NCI-H1417 (cell line): ENCODE measurements around the gene SART1.
"Not testable (repeated sequence)": the region's sequence is repeated elsewhere in the genome, so short reads cannot be mapped to it uniquely, and the experiment has no call there.

ENCODE experiments used
- DNase-seq, 3 experiments: peaks; one replicate each; lab custom pipeline; 2025; lab: John Stamatoyannopoulos, UW

SART1 gene

DNA sequence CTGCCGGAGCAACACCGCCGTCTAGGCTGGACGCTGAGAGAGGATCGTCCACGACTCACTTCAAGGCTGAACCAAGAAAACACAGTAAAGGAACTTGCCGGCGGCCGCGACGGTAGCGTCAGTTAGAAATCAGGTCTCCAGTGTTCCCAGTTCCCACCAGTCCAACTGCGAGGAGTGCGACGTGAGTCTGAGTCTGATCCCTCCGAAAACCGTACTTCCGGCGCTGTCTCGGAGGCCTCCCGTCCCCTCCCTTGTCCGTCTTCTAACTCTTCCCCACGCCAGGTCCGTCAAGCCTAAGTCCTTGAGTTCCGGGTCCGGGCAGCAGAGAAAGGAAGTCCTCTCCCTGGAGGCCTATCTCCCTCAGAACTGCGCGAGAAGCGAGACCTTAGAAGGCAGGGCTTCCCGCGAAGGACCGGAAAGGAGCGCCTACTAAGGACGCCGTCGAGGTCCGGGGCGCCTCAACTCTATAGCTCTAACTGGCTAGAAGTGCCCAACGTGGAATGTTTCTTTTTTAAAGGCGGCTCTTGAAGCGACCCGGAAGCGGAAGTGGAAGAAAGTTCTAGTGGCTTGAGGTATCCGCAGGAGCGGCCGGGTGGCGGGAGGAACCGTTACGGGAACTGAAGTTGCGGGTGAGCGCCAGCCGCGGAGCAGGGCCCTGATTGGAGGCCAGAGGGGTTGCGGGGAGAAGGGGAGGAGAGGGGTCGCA lies 40.6 kb downstream of the SART1 start, which contains the start of the genes BANF1 and EIF1AD:
BANF1 (plus strand) TSS at position 562 of the 706 bp plus-strand sequence. CDS start 748 bp downstream, outside the sequence.
EIF1AD (minus strand) TSS at position 216 of the 706 bp plus-strand sequence. CDS start 1,768 bp downstream, outside the sequence.
- DNase-seq, result peak; percentile 94 to 100 (median 100)

DNA sequence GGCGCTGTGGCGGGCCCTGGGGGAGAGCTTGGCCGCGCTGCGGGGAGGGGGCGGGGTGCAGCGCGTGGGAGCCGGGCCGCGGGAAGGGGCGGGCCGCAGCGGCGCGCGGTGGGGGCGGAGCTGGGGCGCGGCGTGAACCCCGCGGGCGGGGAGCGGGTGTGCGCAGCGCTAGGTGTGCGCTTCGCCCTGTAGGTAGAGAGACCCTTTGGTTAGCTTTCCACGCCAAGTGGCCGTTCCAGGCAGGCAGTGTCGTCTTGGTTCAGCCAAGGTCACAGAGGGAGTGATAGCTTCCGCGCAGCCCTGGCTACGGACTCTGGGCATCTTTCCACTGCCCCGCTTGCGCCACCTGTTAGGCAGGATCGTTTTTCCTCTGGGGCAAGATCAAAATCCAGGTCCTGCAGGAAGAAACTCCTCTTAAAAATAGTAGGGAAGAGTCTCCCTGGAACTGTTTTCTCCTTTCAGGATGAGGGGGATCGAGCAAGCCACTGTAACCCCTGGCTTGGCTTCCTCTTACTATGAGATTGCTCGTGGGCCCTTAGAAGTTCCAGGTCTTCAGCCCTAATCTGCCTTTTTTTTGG lies 41.2 kb downstream of the SART1 start:
- DNase-seq, result peak in 1 of 3 experiments; percentile 53

DNA sequence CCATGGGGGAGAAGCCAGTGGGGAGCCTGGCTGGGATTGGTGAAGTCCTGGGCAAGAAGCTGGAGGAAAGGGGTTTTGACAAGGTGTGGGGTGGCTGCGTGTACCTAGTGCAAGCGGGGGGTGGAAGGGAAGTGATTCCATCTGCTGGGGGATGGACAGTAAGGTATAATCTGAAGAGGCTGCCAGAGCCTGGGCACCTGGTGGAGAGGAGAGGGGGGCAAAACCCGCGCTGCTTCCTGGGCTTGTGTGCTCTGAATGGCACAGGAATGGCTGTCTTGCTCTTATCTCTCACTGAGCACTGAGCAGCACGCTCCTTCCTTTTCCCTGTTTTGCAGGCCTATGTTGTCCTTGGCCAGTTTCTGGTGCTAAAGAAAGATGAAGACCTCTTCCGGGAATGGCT lies 41.8 kb downstream of the SART1 start:
- peak in 1 of 3 experiments; percentile 42 for DNase-seq

DNA sequence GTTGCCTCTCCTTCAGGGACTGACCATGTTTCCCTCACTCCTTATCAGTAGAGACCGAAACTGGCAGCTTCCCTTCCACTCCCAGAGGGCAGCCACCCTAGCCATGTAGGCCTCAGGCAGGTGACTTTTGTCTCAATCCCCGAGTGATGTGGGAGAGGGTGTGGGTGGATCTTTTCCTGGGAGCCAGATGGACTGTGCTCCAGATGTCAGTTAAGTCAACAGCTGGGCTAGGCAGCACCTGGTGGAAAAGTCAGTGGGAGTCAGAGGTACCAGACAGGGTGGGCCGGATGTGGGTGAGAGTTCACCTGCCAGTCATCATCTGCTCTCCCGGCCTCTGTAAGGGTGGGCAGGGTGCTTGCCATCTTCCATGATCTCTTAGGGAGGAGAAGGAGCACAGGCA lies 42.7 kb downstream of the SART1 start:
- DNase-seq, result no peak

DNA sequence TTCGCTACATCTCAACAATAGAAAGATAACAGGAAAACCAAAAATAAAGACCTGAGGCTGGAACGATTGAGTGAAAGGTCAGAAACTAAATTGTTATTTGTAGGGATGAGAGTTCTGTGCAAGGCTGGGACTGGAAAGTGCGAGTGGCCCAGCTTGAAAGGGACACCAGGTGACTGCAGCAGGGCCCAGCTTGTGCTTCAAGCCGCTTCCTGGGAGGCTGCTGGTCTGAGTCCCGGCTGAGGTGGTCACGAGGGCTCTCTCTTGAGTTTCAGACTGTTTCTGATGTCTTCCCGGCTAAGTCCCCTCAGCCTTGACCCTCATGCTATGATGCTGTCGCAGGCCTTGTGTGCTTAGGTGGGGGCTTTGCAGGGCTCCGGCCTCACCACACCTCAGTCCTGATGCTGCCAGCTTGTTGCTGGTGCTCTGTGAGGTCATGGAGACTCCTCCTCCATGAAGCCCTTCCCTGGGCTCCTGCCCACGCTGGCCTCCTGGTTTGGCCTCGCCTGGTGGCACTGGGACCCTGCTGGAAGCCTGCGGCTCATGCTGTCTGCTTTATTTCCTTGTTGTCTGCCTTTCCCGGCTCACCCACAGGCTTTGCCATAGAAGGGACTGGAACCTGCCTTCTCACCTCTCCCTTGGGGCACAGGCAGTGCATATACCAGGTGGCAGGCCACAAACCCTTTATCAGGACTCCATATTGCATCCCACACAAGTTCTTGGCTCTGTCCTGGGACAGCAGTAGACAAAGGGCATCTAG lies 44.8 kb downstream of the SART1 start:
- no peak for DNase-seq

DNA sequence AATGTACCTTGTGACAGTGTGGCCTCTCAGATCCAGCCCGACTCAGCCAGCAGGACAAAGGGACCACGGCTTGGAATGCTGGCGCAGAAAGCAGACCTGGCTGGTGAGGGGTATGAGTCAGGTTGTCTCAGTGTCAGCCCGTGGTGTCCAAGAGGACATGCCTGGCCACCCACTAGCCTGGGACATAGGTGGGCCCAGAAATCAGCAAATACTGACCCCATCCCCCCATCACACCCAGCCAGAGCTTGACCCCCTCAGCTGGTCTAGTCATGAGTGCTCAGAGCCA lies 45.3 kb downstream of the SART1 start:
- DNase-seq, result no peak

DNA sequence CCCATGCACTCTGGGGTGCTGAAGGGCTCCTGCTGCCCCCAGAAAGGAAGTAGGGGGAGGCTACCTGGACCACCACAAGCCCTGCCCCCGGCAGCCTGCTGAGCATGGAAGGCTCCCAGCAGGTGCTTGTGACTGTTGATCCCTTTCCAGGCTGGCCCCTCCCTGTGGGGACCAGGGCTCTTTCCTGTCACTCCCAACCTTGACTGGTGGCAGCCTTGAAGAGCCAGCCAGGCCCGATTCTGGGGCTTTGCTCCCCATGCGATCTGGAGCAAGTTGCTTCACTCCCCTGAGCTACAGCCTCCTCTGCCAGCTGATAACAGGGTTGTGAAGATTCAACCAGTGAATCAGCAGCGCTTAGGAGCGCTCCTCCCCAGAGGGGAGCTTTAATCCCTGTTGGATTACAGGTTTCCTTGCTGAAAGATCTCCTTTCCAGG lies 45.7 kb downstream of the SART1 start:
- no peak for DNase-seq

DNA sequence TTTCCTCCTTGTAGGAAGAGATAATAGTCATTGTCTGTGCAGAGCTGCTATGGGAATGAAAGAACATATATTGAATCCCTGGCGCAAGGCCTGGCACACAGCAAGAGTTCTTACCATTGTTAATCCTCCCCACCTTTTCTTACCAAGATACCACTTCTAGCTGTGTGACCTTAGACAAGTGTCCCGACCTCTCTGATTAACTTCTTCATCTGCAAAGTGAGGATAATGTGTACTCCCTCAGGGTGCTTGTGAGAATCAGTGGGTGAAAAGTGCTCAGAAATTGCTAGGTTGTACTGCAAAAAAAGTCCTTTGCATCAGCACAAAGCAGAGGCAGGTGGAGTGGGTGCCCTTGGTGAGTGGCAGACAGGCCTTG lies 46.5 kb downstream of the SART1 start:
- DNase-seq, result no peak

DNA sequence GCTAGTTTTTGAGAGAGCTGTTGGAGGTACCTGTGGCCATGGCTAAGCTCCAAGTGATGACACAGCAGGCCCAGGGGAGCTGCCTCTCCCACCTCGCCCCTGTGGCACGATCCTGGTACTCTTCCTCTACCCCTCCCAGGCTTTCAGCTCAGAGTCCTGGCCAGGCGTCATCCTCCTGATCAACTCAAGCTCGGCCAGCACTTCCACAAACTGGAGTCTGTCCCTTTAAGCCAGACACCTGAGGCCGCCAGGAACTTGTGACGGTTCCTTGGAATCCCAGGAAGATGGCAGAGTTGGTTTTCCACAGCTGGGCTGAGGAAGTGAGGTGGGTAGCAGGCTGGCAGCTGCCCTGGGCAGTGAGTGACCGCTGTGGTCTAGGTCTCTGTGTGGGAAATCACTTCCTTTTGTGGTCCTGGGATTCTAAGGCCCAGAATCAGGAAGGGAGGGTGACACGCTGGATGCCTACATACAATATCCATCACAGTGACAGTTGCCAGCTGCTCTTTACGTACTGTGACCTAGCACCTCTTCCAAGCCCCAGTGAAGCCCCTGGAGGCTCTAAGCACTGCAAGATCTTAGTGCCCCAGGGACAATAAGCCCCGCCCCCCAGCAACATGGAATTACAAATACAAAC lies 47.1 kb downstream of the SART1 start:
- DNase-seq, result no peak

DNA sequence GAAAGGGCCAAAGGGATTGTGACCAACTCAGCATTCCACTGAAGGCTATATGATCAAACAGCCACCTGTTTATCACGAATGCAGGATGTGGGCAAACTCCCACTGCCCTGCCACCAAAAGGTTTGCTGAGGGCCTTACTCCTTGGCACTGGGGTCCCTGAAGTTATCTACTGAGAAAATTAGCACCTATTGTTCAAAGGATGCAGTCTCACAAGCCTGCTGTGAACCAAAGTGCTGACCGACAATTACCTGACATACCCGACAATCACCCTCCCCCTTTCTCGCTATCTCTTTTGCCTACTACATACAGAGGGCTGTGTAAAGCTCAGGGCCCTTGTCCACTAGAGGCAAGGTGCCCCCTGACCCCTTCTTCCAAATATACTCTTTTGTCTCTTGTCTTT lies 48.5 kb downstream of the SART1 start:
- not testable (repeated sequence) for DNase-seq

DNA sequence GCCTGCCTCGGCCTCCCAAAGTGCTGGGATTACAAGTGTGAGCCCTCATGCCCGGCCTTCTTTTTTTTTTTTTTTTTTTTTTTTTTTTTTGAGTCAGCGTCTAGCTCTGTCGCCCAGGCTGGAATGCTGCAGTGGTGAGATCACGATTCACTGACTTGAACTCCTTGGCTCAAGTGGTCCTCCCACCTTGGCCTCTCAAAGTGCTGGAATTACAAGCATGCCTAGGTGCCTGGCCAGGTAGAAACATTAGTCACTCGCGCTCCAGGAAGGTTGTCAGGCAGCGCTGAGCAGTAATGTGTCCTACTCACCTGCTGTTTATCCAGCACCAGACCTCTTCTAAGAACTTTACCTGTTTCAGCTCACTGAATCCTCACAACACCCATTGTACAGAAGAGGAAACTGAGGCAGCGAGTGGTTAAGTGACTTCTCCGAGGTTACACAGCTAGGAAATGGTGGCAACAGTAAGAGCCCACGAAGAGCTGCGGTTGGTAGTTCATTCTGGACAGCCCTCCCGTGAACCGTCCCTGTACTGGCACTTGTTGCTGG lies 49.8 kb downstream of the SART1 start:
- DNase-seq, result no peak

DNA sequence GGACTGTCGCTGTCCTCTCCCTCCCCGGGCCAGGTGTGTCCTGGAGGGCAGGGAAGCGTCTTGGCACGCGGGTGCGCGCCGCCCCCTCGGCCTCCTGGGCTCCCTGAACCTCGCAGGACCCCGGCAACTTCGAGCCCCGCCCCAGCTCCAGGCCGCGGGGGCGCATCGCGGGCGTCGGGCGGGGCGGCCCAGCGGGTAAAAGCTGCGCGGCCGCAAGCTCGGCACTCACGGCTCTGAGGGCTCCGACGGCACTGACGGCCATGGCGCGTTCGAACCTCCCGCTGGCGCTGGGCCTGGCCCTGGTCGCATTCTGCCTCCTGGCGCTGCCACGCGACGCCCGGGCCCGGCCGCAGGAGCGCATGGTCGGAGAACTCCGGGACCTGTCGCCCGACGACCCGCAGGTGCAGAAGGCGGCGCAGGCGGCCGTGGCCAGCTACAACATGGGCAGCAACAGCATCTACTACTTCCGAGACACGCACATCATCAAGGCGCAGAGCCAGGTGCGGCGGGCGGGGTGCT lies 50.3 kb downstream of the SART1 start, which contains the start of gene CST6:
CST6 (plus strand) TSS at position 224 of the 519 bp plus-strand sequence; CDS start at position 261, 37 bp downstream.
- peak in 2 of 3 experiments; percentile 42 to 45 for DNase-seq

DNA sequence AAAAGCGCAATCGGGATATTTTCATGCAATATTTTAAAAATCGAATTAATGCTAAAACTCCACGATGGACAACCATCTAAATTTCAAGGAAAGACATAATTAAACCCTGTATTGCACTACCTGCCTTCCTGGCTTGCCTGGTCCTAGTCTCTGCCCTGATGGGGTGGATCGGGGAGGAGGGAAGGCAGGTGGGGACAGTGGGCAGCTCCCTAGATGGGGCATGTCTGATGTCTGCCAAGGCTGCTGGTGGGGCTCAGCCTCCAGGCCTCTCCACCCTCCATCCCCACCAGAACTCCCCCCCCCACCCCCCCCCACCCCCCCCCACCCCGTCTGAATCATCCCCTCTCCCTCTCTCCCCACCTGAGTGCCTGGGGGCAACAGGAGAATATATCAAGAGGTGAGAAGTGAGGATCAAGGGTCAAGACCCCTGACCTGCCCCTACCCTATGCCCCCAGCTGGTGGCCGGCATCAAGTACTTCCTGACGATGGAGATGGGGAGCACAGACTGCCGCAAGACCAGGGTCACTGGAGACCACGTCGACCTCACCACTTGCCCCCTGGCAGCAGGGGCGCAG lies 50.9 kb downstream of the SART1 start:
- DNase-seq, result no peak

DNA sequence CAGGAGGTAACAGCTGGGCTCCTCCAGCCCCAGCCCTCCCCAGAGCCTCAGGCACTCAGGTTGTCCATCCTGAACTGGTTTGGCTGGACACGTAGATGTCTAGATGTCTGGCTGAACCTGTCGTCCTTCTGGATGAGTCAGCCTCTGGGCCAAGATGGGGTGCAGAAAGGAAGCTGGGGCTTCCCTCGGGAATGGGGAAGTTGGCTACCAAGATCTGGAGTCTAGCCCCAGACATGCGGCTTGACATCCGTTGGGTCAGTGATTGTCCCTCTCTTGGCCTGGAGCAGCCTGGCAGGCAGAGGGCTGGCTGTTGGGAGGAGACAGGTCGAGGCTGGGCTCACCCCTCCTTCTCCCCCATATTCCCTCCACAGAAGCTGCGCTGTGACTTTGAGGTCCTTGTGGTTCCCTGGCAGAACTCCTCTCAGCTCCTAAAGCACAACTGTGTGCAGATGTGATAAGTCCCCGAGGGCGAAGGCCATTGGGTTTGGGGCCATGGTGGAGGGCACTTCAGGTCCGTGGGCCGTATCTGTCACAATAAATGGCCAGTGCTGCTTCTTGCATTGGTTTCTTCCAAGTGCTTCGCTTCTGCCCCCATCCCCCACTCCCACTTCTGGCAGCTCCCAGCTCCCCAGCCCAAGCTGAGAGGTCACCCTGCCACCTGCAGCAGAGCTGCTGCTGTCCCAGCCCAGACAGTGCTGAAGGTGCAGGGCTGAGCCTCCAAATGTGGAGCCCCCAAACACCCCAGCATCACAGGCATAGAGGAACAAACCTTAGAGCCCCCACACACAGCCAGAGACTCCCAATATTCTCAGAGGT lies 51.6 kb downstream of the SART1 start:
- DNase-seq, result no peak

DNA sequence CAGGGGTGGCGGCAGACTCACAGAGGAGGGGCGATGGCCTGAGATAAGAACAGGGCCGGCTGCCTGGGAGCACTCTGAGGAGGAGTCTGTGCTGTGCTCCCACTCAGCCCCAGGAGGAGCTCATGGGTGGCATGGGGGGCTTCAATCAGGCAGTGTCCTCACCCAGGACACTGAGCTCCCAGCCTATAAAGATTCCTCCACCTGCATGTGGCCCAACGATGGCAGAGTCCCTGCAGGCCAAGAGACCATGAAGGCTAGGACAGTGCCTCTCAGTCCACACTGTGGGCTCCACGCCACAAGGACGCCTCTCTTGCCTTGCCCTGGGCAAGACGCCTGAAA lies 52.2 kb downstream of the SART1 start:
- DNase-seq, result no peak

DNA sequence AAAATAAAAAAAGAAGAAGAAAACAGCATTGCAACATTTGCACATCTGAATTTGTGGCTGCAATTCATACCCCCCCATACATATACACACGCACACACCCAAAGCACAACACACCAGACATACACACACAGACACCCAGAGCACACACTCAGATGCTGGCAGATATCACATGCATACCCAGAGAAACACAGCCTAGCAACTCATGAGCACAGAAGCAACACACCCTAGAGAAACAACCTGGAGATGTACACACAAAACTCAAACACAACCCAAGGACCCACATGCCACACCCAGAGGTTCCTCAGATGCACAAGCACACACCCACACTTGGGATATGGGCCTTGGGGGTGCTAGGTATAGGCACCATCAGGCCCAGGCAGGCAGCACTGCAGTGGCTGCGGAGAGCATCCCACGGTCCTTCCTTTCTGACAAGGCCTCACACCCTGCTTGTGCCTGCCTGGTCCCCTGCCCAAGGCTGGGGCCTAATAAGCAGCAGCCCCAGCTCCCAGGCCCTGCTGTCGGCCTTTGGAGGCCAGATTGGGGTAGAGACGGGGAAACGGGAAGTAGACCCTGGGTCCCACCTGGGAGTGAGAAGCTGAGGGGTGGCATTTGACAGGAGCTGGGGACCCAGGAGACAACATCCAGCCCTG lies 53.4 kb downstream of the SART1 start:
- no peak for DNase-seq

DNA sequence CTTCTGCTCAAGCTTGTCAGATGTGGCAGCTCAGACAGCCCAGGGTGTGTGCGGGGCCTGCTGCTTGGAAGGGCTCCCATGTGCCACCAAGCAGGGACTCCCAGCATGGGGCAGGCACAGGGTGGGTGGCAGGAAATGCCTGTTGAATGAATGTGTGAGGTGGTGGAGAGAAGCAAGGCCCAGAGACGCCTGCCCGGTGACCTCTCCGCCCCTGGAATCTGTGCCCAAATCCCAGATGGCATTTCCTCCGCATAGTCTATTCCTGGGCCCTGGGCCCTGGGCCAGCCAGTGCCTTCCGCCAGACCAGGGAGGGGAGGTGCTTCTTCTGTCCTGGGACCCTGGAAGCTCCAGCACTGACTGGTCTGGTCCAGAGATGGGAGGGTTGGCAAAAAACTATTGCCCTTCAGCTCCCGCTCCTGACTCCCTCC lies 53.9 kb downstream of the SART1 start:
- DNase-seq, result no peak

DNA sequence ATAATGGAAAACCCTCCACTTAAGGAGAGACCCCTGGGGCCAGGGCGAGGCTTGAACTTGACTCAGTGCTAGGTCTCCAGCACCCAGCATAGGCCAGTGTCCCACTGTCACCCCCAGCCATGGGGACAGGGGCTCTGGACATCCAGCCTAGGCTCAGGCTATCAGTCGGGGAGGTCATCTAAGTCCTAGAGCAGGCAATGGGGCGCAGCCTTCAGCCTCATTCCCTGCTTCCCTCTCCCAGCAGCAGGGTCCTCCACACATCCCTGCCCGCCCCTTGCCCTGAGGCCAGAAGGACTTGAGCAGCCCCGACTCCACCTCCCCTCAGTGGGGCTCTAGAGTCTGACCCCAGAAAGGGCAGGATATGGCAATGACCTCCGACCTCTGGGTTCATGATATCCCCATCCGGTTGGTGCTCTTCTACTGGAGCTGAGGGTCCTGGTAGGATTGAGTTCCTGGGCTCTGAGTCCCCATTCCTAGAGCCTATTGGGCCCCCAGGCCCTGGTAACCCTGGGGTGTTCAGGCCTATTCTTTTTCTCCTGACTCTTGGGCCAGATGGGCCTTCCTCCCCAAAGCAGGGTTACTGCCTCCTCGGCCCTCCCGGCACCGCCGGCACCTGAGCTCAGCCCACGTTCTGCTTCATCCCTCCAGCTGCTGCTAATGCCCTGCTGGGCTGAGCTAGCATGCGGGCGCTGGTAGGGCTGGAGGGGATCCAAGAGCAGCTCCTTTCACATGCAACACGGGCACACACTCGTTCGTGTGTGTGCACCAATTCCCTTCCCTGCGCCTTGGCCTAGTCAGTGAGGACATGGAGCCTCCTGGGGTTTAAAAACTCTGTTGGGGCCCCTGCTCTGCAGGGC lies 54.6 kb downstream of the SART1 start:
- DNase-seq, result no peak

DNA sequence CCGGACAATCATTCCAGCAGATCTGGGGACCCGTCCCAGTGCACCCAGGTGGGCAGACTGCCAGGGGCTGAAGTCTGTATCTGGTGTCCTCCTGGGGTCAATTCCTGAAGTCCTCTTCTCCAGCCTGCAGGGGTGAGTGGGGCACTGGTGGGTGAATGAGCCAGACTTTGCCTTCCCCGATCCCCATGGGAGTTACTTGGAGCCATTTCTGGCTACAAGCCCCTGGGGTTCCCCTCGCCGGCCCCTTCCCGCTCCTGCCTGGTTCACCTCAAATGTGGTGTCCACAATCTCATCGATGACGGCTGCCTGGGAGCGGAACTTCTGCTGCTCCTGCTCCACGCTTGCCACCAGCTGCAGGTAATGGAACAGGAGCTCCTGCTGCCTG lies 55.3 kb downstream of the SART1 start:
- DNase-seq, result no peak
